HEK293 (cell line): ENCODE measurements around the gene TMEM183A.

Experiments used
- CTCF ChIA-PET: fragments of 350-600 bp; formaldehyde crosslinking; extraction: SDS; loops from one replicate; lab custom pipeline; 2021; ENCODE audit warnings: antibody characterized with exemption; lab: Yijun Ruan, JAX
- POLR2A ChIA-PET: fragments of 300-600 bp; formaldehyde crosslinking; extraction: SDS; loops from one replicate; lab custom pipeline; 2020; ENCODE audit warnings: antibody characterized with exemption, inconsistent platforms; lab: Yijun Ruan, JAX
- H3K27ac ChIP-seq: fragments of 200-500 bp; sonication (Bioruptor generic); 2 replicates; pipeline ENCODE4 v1.5.1; 2014; ENCODE audit warnings: low read depth, low read length, control low read depth, inconsistent platforms; ENCODE audit errors: extremely low read depth
- H3K36me3 ChIP-seq, 2 experiments: fragments of 200-500 bp in 1 of 2; sonication (Bioruptor generic) in 1 of 2; 1 replicate in 1 of 2; 2 replicates in 1 of 2; pipeline ENCODE4 v1.5.1; 2014 to 2017; ENCODE audit warnings: inconsistent platforms in 2 of 2, low read length in 2 of 2; ENCODE audit not compliant: control insufficient read depth in 2 of 2, insufficient read depth in 1 of 2
- H3K4me1 ChIP-seq: fragments of 200-500 bp; sonication (Bioruptor generic); 2 replicates; pipeline ENCODE4 v1.5.1; 2014; ENCODE audit warnings: mild to moderate bottlenecking, low read length, inconsistent platforms; ENCODE audit not compliant: control insufficient read depth, insufficient read depth
- H3K4me3 ChIP-seq: 2 replicates; pipeline ENCODE4 v1.5.1; 2011; ENCODE audit warnings: low read depth, mild to moderate bottlenecking, control low read depth, low read length, moderate library complexity
- H3K9me3 ChIP-seq: fragments of 200-500 bp; sonication (Bioruptor generic); 2 replicates; pipeline ENCODE4 v1.5.1; 2014; ENCODE audit warnings: low read depth, low read length, inconsistent platforms; ENCODE audit not compliant: control insufficient read depth, insufficient read depth
- GFI1B ChIP-seq: fragments of 450-650 bp; formaldehyde crosslinking; IDR thresholded peaks from 2 replicates; pipeline ENCODE4 v1.5.1; 2016; ENCODE audit warnings: missing biosample characterization, missing genetic modification characterization
- IKZF3 ChIP-seq: fragments of 450-650 bp; IDR thresholded peaks from 2 replicates; pipeline ENCODE4 v1.5.0; 2018; ENCODE audit warnings: missing biosample characterization, mild to moderate bottlenecking, missing genetic modification characterization, moderate library complexity
- MZF1 ChIP-seq: fragments of 450-650 bp; formaldehyde crosslinking; IDR thresholded peaks from 2 replicates; pipeline ENCODE4 v1.5.1; 2017; ENCODE audit warnings: missing biosample characterization, missing genetic modification characterization, borderline replicate concordance
- SP3 ChIP-seq: fragments of 450-650 bp; formaldehyde crosslinking; IDR thresholded peaks from 2 replicates; pipeline ENCODE4 v1.5.1; 2016; ENCODE audit warnings: missing biosample characterization, missing genetic modification characterization
- ZBTB17 ChIP-seq: fragments of 450-650 bp; formaldehyde crosslinking; IDR thresholded peaks from 2 replicates; pipeline ENCODE4 v1.5.1; 2016; ENCODE audit warnings: missing biosample characterization, missing genetic modification characterization
- ZBTB20 ChIP-seq: fragments of 450-650 bp; formaldehyde crosslinking; IDR thresholded peaks from 2 replicates; pipeline ENCODE4 v1.5.1; 2016; ENCODE audit warnings: missing biosample characterization, missing genetic modification characterization
- ZFHX2 ChIP-seq: fragments of 450-650 bp; formaldehyde crosslinking; conservative IDR thresholded peaks from 2 replicates; pipeline ENCODE4 v1.5.1; 2016; ENCODE audit warnings: missing biosample characterization, missing genetic modification characterization
- ZIC2 ChIP-seq: fragments of 450-650 bp; formaldehyde crosslinking; IDR thresholded peaks from 2 replicates; pipeline ENCODE4 v1.5.1; 2016; ENCODE audit warnings: missing biosample characterization, missing genetic modification characterization
- ZNF146 ChIP-seq: fragments of 450-650 bp; formaldehyde crosslinking; IDR thresholded peaks from 2 replicates; pipeline ENCODE4 v1.5.1; 2016; ENCODE audit warnings: missing biosample characterization, missing genetic modification characterization
- ZNF169 ChIP-seq: fragments of 450-650 bp; formaldehyde crosslinking; IDR thresholded peaks from 2 replicates; pipeline ENCODE4 v1.5.1; 2016; ENCODE audit warnings: missing biosample characterization, missing genetic modification characterization
- ZNF335 ChIP-seq: fragments of 450-650 bp; formaldehyde crosslinking; conservative IDR thresholded peaks from 2 replicates; pipeline ENCODE4 v1.5.1; 2016; ENCODE audit warnings: missing biosample characterization, missing genetic modification characterization
- ZNF341 ChIP-seq: fragments of 450-650 bp; formaldehyde crosslinking; IDR thresholded peaks from 2 replicates; pipeline ENCODE4; 2016; ENCODE audit warnings: low read depth, missing biosample characterization, missing genetic modification characterization
- ZNF416 ChIP-seq: fragments of 450-650 bp; formaldehyde crosslinking; IDR thresholded peaks from 2 replicates; pipeline ENCODE4 v1.5.1; 2016; ENCODE audit warnings: missing biosample characterization, missing genetic modification characterization
- ZNF600 ChIP-seq: fragments of 450-650 bp; formaldehyde crosslinking; IDR thresholded peaks from 2 replicates; pipeline ENCODE4 v1.5.1; 2016; ENCODE audit warnings: missing biosample characterization, missing genetic modification characterization
- ZNF623 ChIP-seq: fragments of 450-650 bp; formaldehyde crosslinking; IDR thresholded peaks from 2 replicates; pipeline ENCODE4 v1.5.1; 2016; ENCODE audit warnings: missing biosample characterization, missing genetic modification characterization
- ZNF660 ChIP-seq: fragments of 450-650 bp; IDR thresholded peaks from 2 replicates; pipeline ENCODE4 v1.5.1; 2018; ENCODE audit warnings: missing biosample characterization, mild to moderate bottlenecking, missing genetic modification characterization
- ZXDB ChIP-seq: fragments of 450-650 bp; formaldehyde crosslinking; IDR thresholded peaks from 2 replicates; pipeline ENCODE4 v1.5.1; 2016; ENCODE audit warnings: missing biosample characterization, missing genetic modification characterization
- TF ChIP-seq, protein P1 (sequence below): fragments of 450-650 bp; formaldehyde crosslinking; IDR thresholded peaks from 2 replicates; pipeline ENCODE4 v1.5.1; 2016; ENCODE audit warnings: missing biosample characterization, missing genetic modification characterization
- TF ChIP-seq, protein P2 (sequence below): fragments of 450-650 bp; formaldehyde crosslinking; IDR thresholded peaks from 2 replicates; pipeline ENCODE4 v1.5.1; 2016; ENCODE audit warnings: missing biosample characterization, missing genetic modification characterization
- TF ChIP-seq, protein P3 (sequence below): fragments of 450-650 bp; formaldehyde crosslinking; IDR thresholded peaks from 2 replicates; pipeline ENCODE4 v1.5.1; 2016; ENCODE audit warnings: missing biosample characterization, missing genetic modification characterization, borderline replicate concordance
- TF ChIP-seq, protein P4 (sequence below): sonication (generic); formaldehyde crosslinking; IDR thresholded peaks from 2 replicates; pipeline ENCODE4 v1.8.1; 2022; ENCODE audit warnings: mild to moderate bottlenecking, moderate library complexity, missing genetic modification reagents
- TF ChIP-seq, protein P5 (sequence below): fragments of 450-650 bp; formaldehyde crosslinking; IDR thresholded peaks from 2 replicates; pipeline ENCODE4 v1.5.1; 2016; ENCODE audit warnings: missing biosample characterization, missing genetic modification characterization
- TF ChIP-seq, protein P6 (sequence below): fragments of 450-650 bp; formaldehyde crosslinking; IDR thresholded peaks from 2 replicates; pipeline ENCODE4 v1.5.1; 2016; ENCODE audit warnings: missing biosample characterization, missing genetic modification characterization

Gene TMEM183A

GRCh38 chr1:202958544-202959275 is 48.5 kb upstream of the TMEM183A start:
- ChIA-PET CTCF (interaction anchor here (1.0 to 1.7 kb wide), 2 partner anchors 9 to 34 kb away, joined by 4 to 8 read pairs; no protein-coding TSS in a partner anchor), POLR2A (interaction anchor here (0.6 to 1.4 kb wide), 4 partner anchors 32 to 98 kb away, joined by 3 to 8 read pairs (median 5); partner anchors contain the start of genes KLHL12, RABIF and TMEM183A)
- H3K27ac ChIP-seq: peak overlapping the region; percentile 25; the same call in 1 of the 2 replicates
- H3K9me3 ChIP-seq: no peaks in the 10 kb centered on the region
- H3K36me3 ChIP-seq: peaks cover 0 to 50% of the 10 kb centered on the region in 2 experiments; a peak in 1 of 3 replicates
- peak overlapping the region; percentile 50 for H3K4me3 ChIP-seq
- peaks cover 9% of the 10 kb centered on the region for H3K4me1 ChIP-seq
- TF ChIP-seq ZNF416 (tag by site-specific recombination): no peak
- TF ChIP-seq, protein P1, sequence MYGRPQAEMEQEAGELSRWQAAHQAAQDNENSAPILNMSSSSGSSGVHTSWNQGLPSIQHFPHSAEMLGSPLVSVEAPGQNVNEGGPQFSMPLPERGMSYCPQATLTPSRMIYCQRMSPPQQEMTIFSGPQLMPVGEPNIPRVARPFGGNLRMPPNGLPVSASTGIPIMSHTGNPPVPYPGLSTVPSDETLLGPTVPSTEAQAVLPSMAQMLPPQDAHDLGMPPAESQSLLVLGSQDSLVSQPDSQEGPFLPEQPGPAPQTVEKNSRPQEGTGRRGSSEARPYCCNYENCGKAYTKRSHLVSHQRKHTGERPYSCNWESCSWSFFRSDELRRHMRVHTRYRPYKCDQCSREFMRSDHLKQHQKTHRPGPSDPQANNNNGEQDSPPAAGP (tag by site-specific recombination): 0 out of 2 replicates have a peak, but pooled peaks have one; percentile 23
- TF ChIP-seq, protein P2, sequence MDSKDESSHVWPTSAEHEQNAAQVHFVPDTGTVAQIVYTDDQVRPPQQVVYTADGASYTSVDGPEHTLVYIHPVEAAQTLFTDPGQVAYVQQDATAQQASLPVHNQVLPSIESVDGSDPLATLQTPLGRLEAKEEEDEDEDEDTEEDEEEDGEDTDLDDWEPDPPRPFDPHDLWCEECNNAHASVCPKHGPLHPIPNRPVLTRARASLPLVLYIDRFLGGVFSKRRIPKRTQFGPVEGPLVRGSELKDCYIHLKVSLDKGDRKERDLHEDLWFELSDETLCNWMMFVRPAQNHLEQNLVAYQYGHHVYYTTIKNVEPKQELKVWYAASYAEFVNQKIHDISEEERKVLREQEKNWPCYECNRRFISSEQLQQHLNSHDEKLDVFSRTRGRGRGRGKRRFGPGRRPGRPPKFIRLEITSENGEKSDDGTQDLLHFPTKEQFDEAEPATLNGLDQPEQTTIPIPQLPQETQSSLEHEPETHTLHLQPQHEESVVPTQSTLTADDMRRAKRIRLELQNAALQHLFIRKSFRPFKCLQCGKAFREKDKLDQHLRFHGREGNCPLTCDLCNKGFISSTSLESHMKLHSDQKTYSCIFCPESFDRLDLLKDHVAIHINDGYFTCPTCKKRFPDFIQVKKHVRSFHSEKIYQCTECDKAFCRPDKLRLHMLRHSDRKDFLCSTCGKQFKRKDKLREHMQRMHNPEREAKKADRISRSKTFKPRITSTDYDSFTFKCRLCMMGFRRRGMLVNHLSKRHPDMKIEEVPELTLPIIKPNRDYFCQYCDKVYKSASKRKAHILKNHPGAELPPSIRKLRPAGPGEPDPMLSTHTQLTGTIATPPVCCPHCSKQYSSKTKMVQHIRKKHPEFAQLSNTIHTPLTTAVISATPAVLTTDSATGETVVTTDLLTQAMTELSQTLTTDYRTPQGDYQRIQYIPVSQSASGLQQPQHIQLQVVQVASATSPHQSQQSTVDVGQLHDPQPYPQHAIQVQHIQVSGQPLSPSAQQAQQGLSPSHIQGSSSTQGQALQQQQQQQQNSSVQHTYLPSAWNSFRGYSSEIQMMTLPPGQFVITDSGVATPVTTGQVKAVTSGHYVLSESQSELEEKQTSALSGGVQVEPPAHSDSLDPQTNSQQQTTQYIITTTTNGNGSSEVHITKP: peak; percentile 81
- TF ChIP-seq IKZF3 (tag by site-specific recombination): no peak
- peak; percentile 56; the same call in 1 of the 2 replicates for TF ChIP-seq ZNF600
- peak; percentile 31; the same call in 1 of the 2 replicates for TF ChIP-seq ZNF335 (tag by site-specific recombination)
- TF ChIP-seq ZNF660 (tag by site-specific recombination): no peak
- no peak for TF ChIP-seq ZNF169 (tag by site-specific recombination)
- TF ChIP-seq ZBTB20 (tag by site-specific recombination): no peak
- TF ChIP-seq ZNF623: no peak
- TF ChIP-seq, protein P3, sequence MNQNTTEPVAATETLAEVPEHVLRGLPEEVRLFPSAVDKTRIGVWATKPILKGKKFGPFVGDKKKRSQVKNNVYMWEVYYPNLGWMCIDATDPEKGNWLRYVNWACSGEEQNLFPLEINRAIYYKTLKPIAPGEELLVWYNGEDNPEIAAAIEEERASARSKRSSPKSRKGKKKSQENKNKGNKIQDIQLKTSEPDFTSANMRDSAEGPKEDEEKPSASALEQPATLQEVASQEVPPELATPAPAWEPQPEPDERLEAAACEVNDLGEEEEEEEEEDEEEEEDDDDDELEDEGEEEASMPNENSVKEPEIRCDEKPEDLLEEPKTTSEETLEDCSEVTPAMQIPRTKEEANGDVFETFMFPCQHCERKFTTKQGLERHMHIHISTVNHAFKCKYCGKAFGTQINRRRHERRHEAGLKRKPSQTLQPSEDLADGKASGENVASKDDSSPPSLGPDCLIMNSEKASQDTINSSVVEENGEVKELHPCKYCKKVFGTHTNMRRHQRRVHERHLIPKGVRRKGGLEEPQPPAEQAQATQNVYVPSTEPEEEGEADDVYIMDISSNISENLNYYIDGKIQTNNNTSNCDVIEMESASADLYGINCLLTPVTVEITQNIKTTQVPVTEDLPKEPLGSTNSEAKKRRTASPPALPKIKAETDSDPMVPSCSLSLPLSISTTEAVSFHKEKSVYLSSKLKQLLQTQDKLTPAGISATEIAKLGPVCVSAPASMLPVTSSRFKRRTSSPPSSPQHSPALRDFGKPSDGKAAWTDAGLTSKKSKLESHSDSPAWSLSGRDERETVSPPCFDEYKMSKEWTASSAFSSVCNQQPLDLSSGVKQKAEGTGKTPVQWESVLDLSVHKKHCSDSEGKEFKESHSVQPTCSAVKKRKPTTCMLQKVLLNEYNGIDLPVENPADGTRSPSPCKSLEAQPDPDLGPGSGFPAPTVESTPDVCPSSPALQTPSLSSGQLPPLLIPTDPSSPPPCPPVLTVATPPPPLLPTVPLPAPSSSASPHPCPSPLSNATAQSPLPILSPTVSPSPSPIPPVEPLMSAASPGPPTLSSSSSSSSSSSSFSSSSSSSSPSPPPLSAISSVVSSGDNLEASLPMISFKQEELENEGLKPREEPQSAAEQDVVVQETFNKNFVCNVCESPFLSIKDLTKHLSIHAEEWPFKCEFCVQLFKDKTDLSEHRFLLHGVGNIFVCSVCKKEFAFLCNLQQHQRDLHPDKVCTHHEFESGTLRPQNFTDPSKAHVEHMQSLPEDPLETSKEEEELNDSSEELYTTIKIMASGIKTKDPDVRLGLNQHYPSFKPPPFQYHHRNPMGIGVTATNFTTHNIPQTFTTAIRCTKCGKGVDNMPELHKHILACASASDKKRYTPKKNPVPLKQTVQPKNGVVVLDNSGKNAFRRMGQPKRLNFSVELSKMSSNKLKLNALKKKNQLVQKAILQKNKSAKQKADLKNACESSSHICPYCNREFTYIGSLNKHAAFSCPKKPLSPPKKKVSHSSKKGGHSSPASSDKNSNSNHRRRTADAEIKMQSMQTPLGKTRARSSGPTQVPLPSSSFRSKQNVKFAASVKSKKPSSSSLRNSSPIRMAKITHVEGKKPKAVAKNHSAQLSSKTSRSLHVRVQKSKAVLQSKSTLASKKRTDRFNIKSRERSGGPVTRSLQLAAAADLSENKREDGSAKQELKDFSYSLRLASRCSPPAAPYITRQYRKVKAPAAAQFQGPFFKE (tag by site-specific recombination): no peak
- TF ChIP-seq ZNF341 (tag by site-specific recombination): peak; percentile 16; the same call in 1 of the 2 replicates
- TF ChIP-seq ZXDB (tag by site-specific recombination): no peak
- no peak for TF ChIP-seq MZF1 (tag by site-specific recombination)
- 0 out of 2 replicates have a peak, but pooled peaks have one; percentile 10 for TF ChIP-seq SP3
- TF ChIP-seq, protein P4, sequence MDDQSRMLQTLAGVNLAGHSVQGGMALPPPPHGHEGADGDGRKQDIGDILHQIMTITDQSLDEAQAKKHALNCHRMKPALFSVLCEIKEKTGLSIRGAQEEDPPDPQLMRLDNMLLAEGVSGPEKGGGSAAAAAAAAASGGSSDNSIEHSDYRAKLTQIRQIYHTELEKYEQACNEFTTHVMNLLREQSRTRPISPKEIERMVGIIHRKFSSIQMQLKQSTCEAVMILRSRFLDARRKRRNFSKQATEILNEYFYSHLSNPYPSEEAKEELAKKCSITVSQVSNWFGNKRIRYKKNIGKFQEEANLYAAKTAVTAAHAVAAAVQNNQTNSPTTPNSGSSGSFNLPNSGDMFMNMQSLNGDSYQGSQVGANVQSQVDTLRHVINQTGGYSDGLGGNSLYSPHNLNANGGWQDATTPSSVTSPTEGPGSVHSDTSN (CRISPR knock-in tag): no peak
- no peak for TF ChIP-seq ZIC2 (tag by site-specific recombination)
- TF ChIP-seq ZBTB17 (tag by site-specific recombination): peak; percentile 63
- TF ChIP-seq, protein P5, sequence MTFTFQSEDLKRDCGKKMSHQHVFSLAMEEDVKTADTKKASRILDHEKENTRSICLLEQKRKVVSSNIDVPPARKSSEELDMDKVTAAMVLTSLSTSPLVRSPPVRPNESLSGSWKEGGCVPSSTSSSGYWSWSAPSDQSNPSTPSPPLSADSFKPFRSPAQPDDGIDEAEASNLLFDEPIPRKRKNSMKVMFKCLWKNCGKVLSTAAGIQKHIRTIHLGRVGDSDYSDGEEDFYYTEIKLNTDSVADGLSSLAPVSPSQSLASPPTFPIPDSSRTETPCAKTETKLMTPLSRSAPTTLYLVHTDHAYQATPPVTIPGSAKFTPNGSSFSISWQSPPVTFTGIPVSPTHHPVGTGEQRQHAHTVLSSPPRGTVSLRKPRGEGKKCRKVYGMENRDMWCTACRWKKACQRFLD (tag by site-specific recombination): no peak
- TF ChIP-seq ZNF146: no peak
- TF ChIP-seq, protein P6, sequence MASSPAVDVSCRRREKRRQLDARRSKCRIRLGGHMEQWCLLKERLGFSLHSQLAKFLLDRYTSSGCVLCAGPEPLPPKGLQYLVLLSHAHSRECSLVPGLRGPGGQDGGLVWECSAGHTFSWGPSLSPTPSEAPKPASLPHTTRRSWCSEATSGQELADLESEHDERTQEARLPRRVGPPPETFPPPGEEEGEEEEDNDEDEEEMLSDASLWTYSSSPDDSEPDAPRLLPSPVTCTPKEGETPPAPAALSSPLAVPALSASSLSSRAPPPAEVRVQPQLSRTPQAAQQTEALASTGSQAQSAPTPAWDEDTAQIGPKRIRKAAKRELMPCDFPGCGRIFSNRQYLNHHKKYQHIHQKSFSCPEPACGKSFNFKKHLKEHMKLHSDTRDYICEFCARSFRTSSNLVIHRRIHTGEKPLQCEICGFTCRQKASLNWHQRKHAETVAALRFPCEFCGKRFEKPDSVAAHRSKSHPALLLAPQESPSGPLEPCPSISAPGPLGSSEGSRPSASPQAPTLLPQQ: no peak
- TF ChIP-seq ZFHX2: no peak
- TF ChIP-seq GFI1B: no peak
